ENCODE measurements around the gene FBXW2.
A peak's percentile ranks its signal among the peaks of the same experiment; 100 is the strongest.

FBXW2 gene

DNA sequence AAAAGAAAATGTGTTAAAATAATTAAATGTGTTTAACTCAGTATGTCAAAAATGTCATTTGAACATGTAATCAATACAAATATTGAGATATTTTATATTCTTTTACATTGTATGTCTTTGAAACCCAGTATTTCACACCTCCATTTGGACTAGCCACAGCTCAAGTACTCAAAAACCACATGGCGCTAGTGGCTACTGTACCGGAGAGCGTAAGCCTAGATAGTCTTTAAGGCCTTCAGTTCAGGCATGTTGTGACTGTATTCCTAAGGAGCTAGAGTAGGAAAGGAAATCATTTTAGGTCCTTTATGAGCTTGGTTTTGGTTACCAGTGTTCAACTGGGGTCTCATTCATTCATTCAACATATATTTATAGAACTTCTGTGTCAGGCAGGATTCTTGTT, 12.8 kb downstream of the FBXW2 start:
- DNase-seq (ENCODE audit: low read depth): no peak
- H3K4me3 ChIP-seq (ENCODE audit: low read depth, low read length): no peak overlapping the region
- TF ChIP-seq, protein P1, sequence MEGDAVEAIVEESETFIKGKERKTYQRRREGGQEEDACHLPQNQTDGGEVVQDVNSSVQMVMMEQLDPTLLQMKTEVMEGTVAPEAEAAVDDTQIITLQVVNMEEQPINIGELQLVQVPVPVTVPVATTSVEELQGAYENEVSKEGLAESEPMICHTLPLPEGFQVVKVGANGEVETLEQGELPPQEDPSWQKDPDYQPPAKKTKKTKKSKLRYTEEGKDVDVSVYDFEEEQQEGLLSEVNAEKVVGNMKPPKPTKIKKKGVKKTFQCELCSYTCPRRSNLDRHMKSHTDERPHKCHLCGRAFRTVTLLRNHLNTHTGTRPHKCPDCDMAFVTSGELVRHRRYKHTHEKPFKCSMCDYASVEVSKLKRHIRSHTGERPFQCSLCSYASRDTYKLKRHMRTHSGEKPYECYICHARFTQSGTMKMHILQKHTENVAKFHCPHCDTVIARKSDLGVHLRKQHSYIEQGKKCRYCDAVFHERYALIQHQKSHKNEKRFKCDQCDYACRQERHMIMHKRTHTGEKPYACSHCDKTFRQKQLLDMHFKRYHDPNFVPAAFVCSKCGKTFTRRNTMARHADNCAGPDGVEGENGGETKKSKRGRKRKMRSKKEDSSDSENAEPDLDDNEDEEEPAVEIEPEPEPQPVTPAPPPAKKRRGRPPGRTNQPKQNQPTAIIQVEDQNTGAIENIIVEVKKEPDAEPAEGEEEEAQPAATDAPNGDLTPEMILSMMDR (conservative IDR thresholded peaks at IDR 0.05; ENCODE audit: low read depth, low read length): no peak

GRCh38 chr9:120779227-120779626, 14.0 kb downstream of the FBXW2 start:
- DNase-seq (ENCODE audit: low read depth): no peak
- TF ChIP-seq, protein P1 (conservative IDR thresholded peaks at IDR 0.05; ENCODE audit: low read depth, low read length): no peak
- H3K4me3 ChIP-seq (ENCODE audit: low read depth, low read length): no peak overlapping the region

DNA sequence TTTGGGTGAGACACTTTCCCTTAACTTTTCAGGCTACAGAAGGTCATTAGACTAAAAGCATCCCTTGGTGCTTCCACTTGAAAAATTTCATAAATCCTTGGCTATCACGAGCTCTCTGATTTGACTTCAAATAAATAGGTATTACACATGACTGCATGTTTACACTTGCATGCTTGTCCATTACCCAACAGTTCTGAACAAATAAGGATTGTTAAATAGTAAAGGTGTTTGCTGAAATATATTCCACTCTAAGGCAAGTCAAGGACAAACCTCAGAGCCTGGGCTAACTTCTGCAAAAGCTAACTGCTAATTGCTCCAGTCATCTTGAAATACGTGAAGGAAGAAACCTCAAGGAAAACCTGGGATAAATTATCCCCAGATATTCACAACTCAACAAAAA, 14.5 kb downstream of the FBXW2 start:
- H3K4me3 ChIP-seq (ENCODE audit: low read depth, low read length): no peak overlapping the region
- DNase-seq (ENCODE audit: low read depth): no peak
- TF ChIP-seq, protein P1 (conservative IDR thresholded peaks at IDR 0.05; ENCODE audit: low read depth, low read length): no peak

GRCh38 chr9:120777229-120777628, 16.0 kb downstream of the FBXW2 start:
- TF ChIP-seq, protein P1 (conservative IDR thresholded peaks at IDR 0.05; ENCODE audit: low read depth, low read length): no peak
- no peak for DNase-seq (ENCODE audit: low read depth)
- no peak overlapping the region for H3K4me3 ChIP-seq (ENCODE audit: low read depth, low read length)

GRCh38 chr9:120776788-120777187, 16.4 kb downstream of the FBXW2 start:
- TF ChIP-seq, protein P1 (conservative IDR thresholded peaks at IDR 0.05; ENCODE audit: low read depth, low read length): no peak
- DNase-seq (ENCODE audit: low read depth): no peak
- H3K4me3 ChIP-seq (ENCODE audit: low read depth, low read length): no peak overlapping the region

DNA sequence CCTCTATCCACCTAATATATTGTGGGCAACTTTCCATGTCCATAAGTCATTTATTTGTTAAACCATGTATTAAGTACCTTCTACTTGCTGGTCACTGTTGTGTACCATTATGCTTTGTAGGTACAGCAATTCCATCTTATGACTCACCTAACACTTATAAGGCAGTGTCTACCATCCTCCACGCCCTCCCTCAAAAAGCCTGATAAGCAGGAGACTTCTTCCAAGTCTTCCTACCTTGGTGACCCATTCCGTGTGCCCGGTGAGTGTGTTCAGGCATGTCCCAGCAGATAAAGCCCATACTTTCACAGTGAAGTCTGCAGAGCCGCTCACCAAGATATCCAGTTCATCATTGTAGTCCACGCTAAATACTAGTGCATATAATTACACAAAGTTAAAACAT, 17.4 kb downstream of the FBXW2 start:
- TF ChIP-seq, protein P1 (conservative IDR thresholded peaks at IDR 0.05; ENCODE audit: low read depth, low read length): no peak
- no peak for DNase-seq (ENCODE audit: low read depth)

DNA sequence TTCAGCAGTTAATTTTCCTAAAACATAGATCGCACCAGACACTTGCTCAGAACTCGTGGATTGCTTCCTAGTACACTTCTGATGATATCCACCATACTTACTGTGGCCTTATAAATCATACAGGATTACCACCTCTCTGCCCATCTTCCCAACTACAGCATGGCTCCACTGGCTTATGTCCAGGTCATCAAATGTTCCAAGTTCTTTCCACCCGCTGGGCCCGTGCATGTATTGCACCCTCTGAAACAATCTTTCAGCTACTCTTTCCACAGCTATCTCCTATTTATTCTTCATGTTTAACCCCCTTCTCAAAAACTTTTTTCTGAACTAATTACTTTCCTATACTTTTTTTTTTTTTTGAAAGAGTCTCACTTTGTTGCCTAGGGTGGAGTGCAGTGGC, 18.5 kb downstream of the FBXW2 start:
- TF ChIP-seq, protein P1 (conservative IDR thresholded peaks at IDR 0.05; ENCODE audit: low read depth, low read length): peak; percentile 11

More for the DNA sequence above, 17.4 kb downstream of the FBXW2 start:
- no peak overlapping the region for H3K4me3 ChIP-seq (ENCODE audit: low read depth, low read length)

More for the DNA sequence above, 18.5 kb downstream of the FBXW2 start:
- no peak overlapping the region for H3K4me3 ChIP-seq (ENCODE audit: low read depth, low read length)
- DNase-seq (ENCODE audit: low read depth): peak; percentile 15
